ENCODE data around the gene RHNO1.

RHNO1 gene

GRCh38 chr12:2900642-2901041 is 23.6 kb downstream of the RHNO1 start:
- in situ Hi-C loops (cut with HindIII; ENCODE audit: low sequenced_read_pairs): no loop called here

GRCh38 chr12:2902272-2902880 is 25.4 kb downstream of the RHNO1 start:
- in situ Hi-C loops (cut with HindIII; ENCODE audit: low sequenced_read_pairs): no loop called here

- in situ Hi-C loops (cut with HindIII; ENCODE audit: low sequenced_read_pairs): no loop called here
Observed at GRCh38 chr12:2904260-2904659, 27.2 kb downstream of the RHNO1 start.

- in situ Hi-C loops (cut with HindIII; ENCODE audit: low sequenced_read_pairs): no loop called here
Observed at GRCh38 chr12:2912216-2912575, 35.2 kb downstream of the RHNO1 start.

GRCh38 chr12:2919249-2919648 is 42.2 kb downstream of the RHNO1 start:
- in situ Hi-C loops (cut with HindIII; ENCODE audit: low sequenced_read_pairs): no loop called here

GRCh38 chr12:2922329-2922728 is 45.3 kb downstream of the RHNO1 start:
- in situ Hi-C loops (cut with HindIII; ENCODE audit: low sequenced_read_pairs): no loop called here

GRCh38 chr12:2923057-2923456 is 46.0 kb downstream of the RHNO1 start:
- in situ Hi-C loops (cut with HindIII; ENCODE audit: low sequenced_read_pairs): no loop called here

- in situ Hi-C loops (cut with HindIII; ENCODE audit: low sequenced_read_pairs): no loop called here
Observed at GRCh38 chr12:2924019-2924418, 47.0 kb downstream of the RHNO1 start.

GRCh38 chr12:2925322-2925995 is 48.4 kb downstream of the RHNO1 start:
- in situ Hi-C loops (cut with HindIII; ENCODE audit: low sequenced_read_pairs): no loop called here

- in situ Hi-C loops (cut with HindIII; ENCODE audit: low sequenced_read_pairs): no loop called here
Observed at GRCh38 chr12:2930865-2931264, 53.8 kb downstream of the RHNO1 start.

- in situ Hi-C loops (cut with HindIII; ENCODE audit: low sequenced_read_pairs): no loop called here
Observed at GRCh38 chr12:2933586-2933985, 56.6 kb downstream of the RHNO1 start.

- in situ Hi-C loops (cut with HindIII; ENCODE audit: low sequenced_read_pairs): no loop called here
Observed at GRCh38 chr12:2934371-2934770, 57.3 kb downstream of the RHNO1 start.

- in situ Hi-C loops (cut with HindIII; ENCODE audit: low sequenced_read_pairs): no loop called here
Observed at GRCh38 chr12:2936301-2936700, 59.3 kb downstream of the RHNO1 start.

- in situ Hi-C loops (cut with HindIII; ENCODE audit: low sequenced_read_pairs): no loop called here
Observed at GRCh38 chr12:2937500-2937899, 60.5 kb downstream of the RHNO1 start.
